Neural crest cell (in vitro differentiated cells): ENCODE results near the gene CLIC5. TPM values are rescaled to one million over a fixed set of nuclear protein-coding genes. Genes with fewer than 3 reads are reported as not detected.
A peak's percentile ranks its signal among the peaks of the same experiment; 100 is the strongest.

Source experiments
- DNase-seq: peaks from one replicate; pipeline ENCODE4 v3.0.0; 2021; ENCODE audit warnings: low read depth, mixed read lengths, low spot score
- H3K27ac Mint-ChIP-seq: one replicate; pipeline ENCODE4 v1.8.0; 2021; ENCODE audit warnings: mild to moderate bottlenecking, mixed read lengths; ENCODE audit not compliant: unreplicated experiment
- H3K27me3 Mint-ChIP-seq: 2 replicates; pipeline ENCODE4 v1.8.0; 2021; ENCODE audit warnings: low read depth, mild to moderate bottlenecking, mixed read lengths
- H3K36me3 Mint-ChIP-seq: 2 replicates; pipeline ENCODE4 v1.8.0; 2021; ENCODE audit warnings: low read depth, mild to moderate bottlenecking, mixed read lengths
- H3K4me1 Mint-ChIP-seq: 2 replicates; pipeline ENCODE4 v1.8.0; 2021; ENCODE audit warnings: mixed read lengths
- H3K4me3 Mint-ChIP-seq: one replicate; pipeline ENCODE4 v1.8.0; 2021; ENCODE audit warnings: mild to moderate bottlenecking, mixed read lengths
- H3K9me3 Mint-ChIP-seq: 2 replicates; pipeline ENCODE4 v1.8.0; 2021; ENCODE audit warnings: mixed read lengths
- total RNA-seq: library from RNA; stranded (reverse); gene quantifications from 2 replicates; pipeline ENCODE4 v1.2.1, GENCODE V29; 2021
- TF ChIP-seq, protein P1 (sequence below): fragments of 200-600 bp; sonication (generic); conservative IDR thresholded peaks from 2 replicates; pipeline ENCODE4 v1.5.0; 2021; ENCODE audit warnings: antibody characterized with exemption, mild to moderate bottlenecking

The CLIC5 gene
- total RNA-seq, 1 donor from 2014 or later: not detected

DNA sequence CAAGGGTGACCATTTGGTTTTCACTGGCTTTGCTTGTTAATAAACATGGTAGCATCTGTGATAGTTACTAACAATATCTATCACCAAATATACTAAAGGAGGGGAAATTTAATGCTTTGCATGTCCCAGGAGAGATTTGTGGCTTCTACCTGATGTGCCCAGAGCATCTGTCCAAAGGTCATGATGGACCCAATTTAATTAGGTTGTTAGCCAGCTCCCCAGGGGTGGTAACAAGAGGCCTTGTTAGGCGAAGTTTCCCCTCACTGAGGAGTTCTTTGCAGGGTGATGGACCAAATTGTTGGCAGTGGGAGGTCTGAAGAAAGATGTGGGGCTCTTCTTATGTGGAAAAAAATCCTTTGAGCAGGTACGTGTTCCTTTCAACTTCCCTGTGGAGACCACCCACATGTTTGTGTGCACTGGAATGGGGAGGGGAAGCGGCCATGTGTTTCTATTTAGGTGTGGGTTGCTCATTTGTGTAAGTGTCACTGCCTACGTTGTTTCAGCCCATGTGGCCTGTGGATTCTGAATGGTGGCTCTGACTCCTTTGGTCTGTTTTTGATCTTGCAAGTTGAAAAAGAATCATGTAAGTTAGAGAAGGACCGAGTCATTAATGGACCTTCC is 137.6 kb downstream of the CLIC5 start:
- TF ChIP-seq, protein P1, sequence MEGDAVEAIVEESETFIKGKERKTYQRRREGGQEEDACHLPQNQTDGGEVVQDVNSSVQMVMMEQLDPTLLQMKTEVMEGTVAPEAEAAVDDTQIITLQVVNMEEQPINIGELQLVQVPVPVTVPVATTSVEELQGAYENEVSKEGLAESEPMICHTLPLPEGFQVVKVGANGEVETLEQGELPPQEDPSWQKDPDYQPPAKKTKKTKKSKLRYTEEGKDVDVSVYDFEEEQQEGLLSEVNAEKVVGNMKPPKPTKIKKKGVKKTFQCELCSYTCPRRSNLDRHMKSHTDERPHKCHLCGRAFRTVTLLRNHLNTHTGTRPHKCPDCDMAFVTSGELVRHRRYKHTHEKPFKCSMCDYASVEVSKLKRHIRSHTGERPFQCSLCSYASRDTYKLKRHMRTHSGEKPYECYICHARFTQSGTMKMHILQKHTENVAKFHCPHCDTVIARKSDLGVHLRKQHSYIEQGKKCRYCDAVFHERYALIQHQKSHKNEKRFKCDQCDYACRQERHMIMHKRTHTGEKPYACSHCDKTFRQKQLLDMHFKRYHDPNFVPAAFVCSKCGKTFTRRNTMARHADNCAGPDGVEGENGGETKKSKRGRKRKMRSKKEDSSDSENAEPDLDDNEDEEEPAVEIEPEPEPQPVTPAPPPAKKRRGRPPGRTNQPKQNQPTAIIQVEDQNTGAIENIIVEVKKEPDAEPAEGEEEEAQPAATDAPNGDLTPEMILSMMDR: no peak
- Mint-ChIP-seq H3K9me3 (no peaks in the 10 kb centered on the region), H3K36me3 (no peaks in the 10 kb centered on the region), H3K4me3 (no peak overlapping the region), H3K27ac (peak overlapping the region; percentile 75), H3K27me3 (no peaks in the 10 kb centered on the region), H3K4me1 (peaks cover 13% of the 10 kb centered on the region)
- DNase-seq: no peak

- Mint-ChIP-seq H3K27ac (no peak overlapping the region), H3K9me3 (no peaks in the 10 kb centered on the region), H3K4me1 (no peaks in the 10 kb centered on the region), H3K4me3 (no peak overlapping the region), H3K36me3 (no peaks in the 10 kb centered on the region), H3K27me3 (no peaks in the 10 kb centered on the region)
- DNase-seq: no peak
- TF ChIP-seq, protein P1: no peak
These were observed 142.8 kb downstream of the CLIC5 start for GRCh38 chr6:45872827-45873365.

GRCh38 chr6:45870531-45870930 is 145.1 kb downstream of the CLIC5 start:
- Mint-ChIP-seq H3K27ac (no peak overlapping the region), H3K36me3 (no peaks in the 10 kb centered on the region), H3K9me3 (no peaks in the 10 kb centered on the region), H3K4me3 (no peak overlapping the region), H3K27me3 (no peaks in the 10 kb centered on the region), H3K4me1 (no peaks in the 10 kb centered on the region)
- no peak for DNase-seq
- TF ChIP-seq, protein P1: no peak

DNA sequence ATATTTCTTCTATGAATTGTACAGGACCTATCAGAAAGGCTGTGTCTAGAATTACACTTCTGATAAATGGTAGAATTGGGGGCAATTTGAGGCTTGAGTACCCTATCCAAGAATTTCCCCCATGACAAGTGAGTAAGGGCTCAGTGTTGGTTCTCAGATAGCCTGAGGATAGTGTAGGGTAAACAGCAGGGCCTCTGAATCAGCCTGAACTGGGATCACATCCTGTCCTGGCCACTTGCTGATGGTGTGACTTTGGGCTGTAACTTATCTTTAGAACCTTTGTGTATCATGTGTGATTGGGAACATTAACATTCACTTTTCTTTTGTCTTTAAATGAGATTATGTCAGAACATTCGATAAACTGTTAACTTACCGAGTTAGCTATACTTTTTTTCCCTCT is 151.0 kb downstream of the CLIC5 start:
- H3K27ac Mint-ChIP-seq: no peak overlapping the region
- H3K9me3 Mint-ChIP-seq: no peaks in the 10 kb centered on the region
- H3K4me3 Mint-ChIP-seq: no peak overlapping the region
- no peaks in the 10 kb centered on the region for H3K36me3 Mint-ChIP-seq
- peaks cover 3% of the 10 kb centered on the region for H3K4me1 Mint-ChIP-seq
- DNase-seq: no peak
- TF ChIP-seq, protein P1: no peak
- no peaks in the 10 kb centered on the region for H3K27me3 Mint-ChIP-seq

GRCh38 chr6:45858691-45859090 is 157.0 kb downstream of the CLIC5 start:
- no peaks in the 10 kb centered on the region for H3K9me3 Mint-ChIP-seq
- H3K27me3 Mint-ChIP-seq: no peaks in the 10 kb centered on the region
- H3K27ac Mint-ChIP-seq: peak overlapping the region; percentile 23
- no peak overlapping the region for H3K4me3 Mint-ChIP-seq
- TF ChIP-seq, protein P1: no peak
- no peaks in the 10 kb centered on the region for H3K4me1 Mint-ChIP-seq
- no peaks in the 10 kb centered on the region for H3K36me3 Mint-ChIP-seq
- no peak for DNase-seq
